Right atrium auricular region (tissue), 2 donors: ENCODE data around the gene GRM4. TPM values are rescaled to one million over a fixed set of nuclear protein-coding genes. Genes with fewer than 3 reads are reported as not detected.

Experiments
- DNase-seq: peaks from one replicate; pipeline ENCODE4 v3.0.0-alpha.2; 2019; ENCODE audit warnings: low spot score
- H3K27ac ChIP-seq, 2 donors: fragments of 200-600 bp; sonication (generic); 1 replicate in 1 of 2; 2 replicates in 1 of 2; pipeline ENCODE4 v1.5.1; 2016 to 2019
- H3K27me3 ChIP-seq, 2 donors: fragments of 200-600 bp; sonication (generic); one replicate each; pipeline versions ENCODE4 v1.5.1 to v1.6.0; 2017 to 2019
- H3K36me3 ChIP-seq: fragments of 200-600 bp; sonication (generic); one replicate; pipeline ENCODE4 v1.5.1; 2016
- H3K4me1 ChIP-seq, 2 donors: fragments of 200-600 bp; sonication (generic); one replicate each; pipeline versions ENCODE4 v1.5.1 to v1.6.0; 2017 to 2019
- H3K4me3 ChIP-seq, 2 donors: fragments of 200-600 bp; sonication (generic); 1 replicate in 1 of 2; 2 replicates in 1 of 2; pipeline ENCODE4 v1.5.1; 2017 to 2019; ENCODE audit warnings: mild to moderate bottlenecking in 1 of 2, moderate library complexity in 1 of 2
- H3K9me3 ChIP-seq, 2 donors: fragments of 200-600 bp; sonication (generic); one replicate each; pipeline ENCODE4 v1.5.1; 2019
- total RNA-seq, 2 donors: library from RNA; depleted of rRNA; stranded (reverse); fragments of >200 nt; gene quantifications; one replicate each; pipeline ENCODE4 v1.1.0, GENCODE V29; 2016
- TF ChIP-seq, protein P1 (sequence below), 2 donors: fragments of 200-600 bp; sonication (generic); IDR thresholded peaks; one replicate each; pipeline ENCODE4 v1.5.1; 2019; ENCODE audit warnings: antibody characterized with exemption in 2 of 2

GRM4 gene
- total RNA-seq, 2 donors from 2014 or later: not detected

DNA sequence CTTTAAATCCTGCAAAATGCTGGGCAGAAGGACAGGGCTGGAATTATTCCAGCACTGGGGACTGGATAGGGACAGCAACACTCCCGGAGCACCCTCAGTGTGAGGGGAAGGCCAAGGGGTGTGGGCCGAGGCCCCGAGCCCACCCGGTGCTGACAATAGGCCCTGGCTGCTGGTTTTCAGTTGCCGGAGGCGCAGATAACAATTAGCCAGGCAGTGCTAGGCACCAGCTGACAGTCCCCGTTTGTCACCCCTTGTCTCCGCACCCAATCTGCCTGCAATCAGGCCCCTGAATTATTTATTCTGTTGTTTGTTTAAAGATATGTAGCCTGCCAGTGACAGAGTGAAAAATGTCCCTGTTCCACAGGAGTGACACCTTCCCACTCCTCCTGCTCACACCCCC, 120.0 kb downstream of the GRM4 start:
- Histone ChIP-seq H3K27ac (no peak overlapping the region), H3K9me3 (peaks cover 0 to 4% of the 10 kb centered on the region in 2 donors), H3K27me3 (no peaks in the 10 kb centered on the region), H3K4me1 (no peaks in the 10 kb centered on the region), H3K4me3 (no peak overlapping the region), H3K36me3 (no peaks in the 10 kb centered on the region)
- no peak for DNase-seq
- TF ChIP-seq, protein P1, sequence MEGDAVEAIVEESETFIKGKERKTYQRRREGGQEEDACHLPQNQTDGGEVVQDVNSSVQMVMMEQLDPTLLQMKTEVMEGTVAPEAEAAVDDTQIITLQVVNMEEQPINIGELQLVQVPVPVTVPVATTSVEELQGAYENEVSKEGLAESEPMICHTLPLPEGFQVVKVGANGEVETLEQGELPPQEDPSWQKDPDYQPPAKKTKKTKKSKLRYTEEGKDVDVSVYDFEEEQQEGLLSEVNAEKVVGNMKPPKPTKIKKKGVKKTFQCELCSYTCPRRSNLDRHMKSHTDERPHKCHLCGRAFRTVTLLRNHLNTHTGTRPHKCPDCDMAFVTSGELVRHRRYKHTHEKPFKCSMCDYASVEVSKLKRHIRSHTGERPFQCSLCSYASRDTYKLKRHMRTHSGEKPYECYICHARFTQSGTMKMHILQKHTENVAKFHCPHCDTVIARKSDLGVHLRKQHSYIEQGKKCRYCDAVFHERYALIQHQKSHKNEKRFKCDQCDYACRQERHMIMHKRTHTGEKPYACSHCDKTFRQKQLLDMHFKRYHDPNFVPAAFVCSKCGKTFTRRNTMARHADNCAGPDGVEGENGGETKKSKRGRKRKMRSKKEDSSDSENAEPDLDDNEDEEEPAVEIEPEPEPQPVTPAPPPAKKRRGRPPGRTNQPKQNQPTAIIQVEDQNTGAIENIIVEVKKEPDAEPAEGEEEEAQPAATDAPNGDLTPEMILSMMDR (IDR thresholded peaks at IDR 0.05): no peak

DNA sequence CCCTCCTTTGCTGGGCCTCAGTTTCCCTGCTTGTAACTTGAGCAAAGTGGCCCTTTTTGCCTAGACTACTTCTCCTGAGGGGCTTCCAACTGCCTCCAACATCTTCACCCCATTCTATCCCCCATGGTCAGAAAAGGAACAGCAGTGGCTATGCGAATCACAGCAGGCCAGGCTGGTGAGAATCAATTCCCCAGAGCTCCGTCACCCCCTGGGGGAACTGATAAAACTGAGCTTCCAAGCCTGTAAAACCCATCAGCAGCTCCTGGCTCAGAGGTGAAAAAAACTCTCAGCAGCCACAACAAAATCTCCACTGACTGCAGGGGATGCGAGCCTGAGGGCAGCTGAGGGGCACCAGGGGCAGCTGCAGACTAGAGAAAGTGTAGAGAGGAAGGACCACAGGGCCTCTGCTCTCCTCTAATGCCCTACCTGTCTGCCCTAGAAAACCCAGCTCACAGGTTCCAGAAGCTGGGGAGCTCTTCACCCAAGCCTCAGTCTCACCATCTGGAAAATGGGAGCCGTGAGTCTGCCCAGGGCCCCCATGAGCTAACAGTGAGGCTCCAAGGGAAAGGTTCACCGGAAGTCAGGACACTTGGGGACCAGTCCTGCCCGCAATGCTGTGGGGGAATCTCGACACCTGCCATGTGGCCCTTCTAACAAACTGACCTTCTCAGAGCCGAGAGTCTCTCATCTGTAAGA, 120.6 kb downstream of the GRM4 start:
- TF ChIP-seq, protein P1 (IDR thresholded peaks at IDR 0.05): no peak
- no peak for DNase-seq
- H3K4me3 ChIP-seq: no peak overlapping the region
- no peak overlapping the region for H3K27ac ChIP-seq
- H3K9me3 ChIP-seq: peaks cover 0 to 4% of the 10 kb centered on the region in 2 donors
- no peaks in the 10 kb centered on the region for H3K27me3 ChIP-seq
- no peaks in the 10 kb centered on the region for H3K4me1 ChIP-seq
- H3K36me3 ChIP-seq: no peaks in the 10 kb centered on the region

DNA sequence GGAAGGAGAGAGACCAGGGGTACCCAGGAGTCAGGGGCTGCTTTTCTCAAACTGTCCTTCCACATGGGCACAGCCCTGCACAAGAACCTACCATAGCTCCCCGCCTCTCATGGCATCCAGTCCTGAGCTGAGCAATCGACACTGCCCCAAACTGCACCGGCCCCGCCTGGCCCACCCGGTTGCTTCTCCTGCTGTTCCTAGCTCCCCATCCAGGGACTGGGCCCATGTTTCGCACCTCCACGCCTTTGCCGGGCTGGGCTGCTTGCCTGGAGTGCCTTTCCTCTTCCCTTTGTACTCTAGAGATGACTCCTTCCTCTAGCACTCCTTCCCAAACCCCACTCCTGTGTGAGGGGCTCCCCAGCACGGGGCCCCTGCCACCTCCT, 123.0 kb downstream of the GRM4 start:
- peaks cover 0 to 4% of the 10 kb centered on the region in 2 donors for H3K9me3 ChIP-seq
- no peak overlapping the region for H3K27ac ChIP-seq
- no peaks in the 10 kb centered on the region for H3K4me1 ChIP-seq
- no peaks in the 10 kb centered on the region for H3K27me3 ChIP-seq
- H3K4me3 ChIP-seq: no peak overlapping the region
- TF ChIP-seq, protein P1 (IDR thresholded peaks at IDR 0.05): no peak
- H3K36me3 ChIP-seq: no peaks in the 10 kb centered on the region
- DNase-seq: no peak

DNA sequence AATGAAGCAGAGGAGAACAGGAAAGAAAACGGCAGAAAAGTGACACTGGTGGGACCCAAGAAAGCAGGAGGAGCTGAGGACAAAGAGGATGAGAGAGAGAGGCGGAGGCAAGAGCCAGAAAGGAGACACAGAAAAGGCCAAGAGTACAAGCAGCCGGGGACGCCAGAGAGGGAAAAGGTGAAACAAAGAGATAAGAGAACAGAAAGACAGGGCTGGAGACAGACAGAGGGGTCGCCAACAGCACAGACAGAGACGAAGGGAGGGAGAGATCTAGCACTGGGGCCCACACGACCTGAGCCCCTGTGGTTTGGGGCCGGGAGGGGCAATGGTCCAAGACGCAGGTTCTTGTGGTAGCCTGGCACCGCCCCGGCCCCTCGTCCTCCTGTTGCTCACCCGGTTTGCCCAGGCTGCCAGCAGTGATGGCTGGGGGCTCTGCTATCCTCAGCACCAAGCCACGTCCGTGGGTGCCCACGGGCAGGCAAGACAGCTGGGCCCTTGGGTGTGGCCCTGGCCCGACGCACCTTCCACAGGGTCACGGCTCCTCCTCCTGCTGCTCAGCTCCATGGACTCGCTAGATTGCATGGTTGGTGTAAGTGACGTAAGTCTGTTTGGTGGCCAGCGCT, 123.5 kb downstream of the GRM4 start:
- DNase-seq: no peak
- no peak overlapping the region for H3K4me3 ChIP-seq
- H3K27ac ChIP-seq: no peak overlapping the region
- no peaks in the 10 kb centered on the region for H3K27me3 ChIP-seq
- H3K4me1 ChIP-seq: no peaks in the 10 kb centered on the region
- H3K36me3 ChIP-seq: no peaks in the 10 kb centered on the region
- TF ChIP-seq, protein P1 (IDR thresholded peaks at IDR 0.05): no peak
- peaks cover 0 to 4% of the 10 kb centered on the region in 2 donors for H3K9me3 ChIP-seq

DNA sequence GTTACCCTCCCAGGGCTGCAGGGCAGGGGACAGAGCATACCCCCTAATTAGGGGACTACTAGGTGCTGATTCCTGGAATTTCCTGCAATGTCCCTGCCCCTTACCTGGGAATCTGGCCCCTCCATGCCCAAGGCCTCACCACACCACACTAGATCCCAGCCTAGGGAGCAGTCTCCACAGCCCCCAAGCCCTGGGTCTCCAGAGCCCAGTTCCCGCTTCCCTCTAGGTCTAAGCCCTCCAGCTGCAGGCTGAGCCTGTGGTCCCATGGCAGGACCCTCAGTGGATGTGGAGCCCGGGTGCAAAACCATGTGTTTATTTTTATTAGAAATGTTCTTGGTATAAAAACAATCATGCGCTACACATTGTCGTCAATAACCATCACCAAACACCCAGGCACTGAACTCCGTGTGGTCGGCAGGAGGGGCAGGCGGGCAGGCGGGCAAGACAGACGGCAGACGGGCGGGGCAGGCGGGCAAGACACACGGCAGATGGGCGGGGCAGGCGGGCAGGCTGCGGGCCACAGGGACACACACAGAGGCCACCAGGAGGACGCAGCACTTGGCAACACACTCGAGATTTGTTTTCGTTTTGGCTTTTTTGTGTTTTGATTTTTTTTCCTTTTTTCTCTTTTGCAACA, 124.2 kb downstream of the GRM4 start:
- Histone ChIP-seq H3K27ac (no peak overlapping the region), H3K4me3 (no peak overlapping the region), H3K9me3 (peaks cover 0 to 4% of the 10 kb centered on the region in 2 donors), H3K36me3 (no peaks in the 10 kb centered on the region), H3K27me3 (no peaks in the 10 kb centered on the region), H3K4me1 (no peaks in the 10 kb centered on the region)
- no peak for DNase-seq
- TF ChIP-seq, protein P1 (IDR thresholded peaks at IDR 0.05): no peak
